PC-9 (cell line): ENCODE data around the gene FOXN4.

Source experiments
- CTCF ChIP-seq: fragments of 200-600 bp; sonication (generic); conservative IDR thresholded peaks from 2 replicates; pipeline ENCODE4 v1.6.1; 2017; ENCODE audit warnings: mixed run types, antibody characterized with exemption, mild to moderate bottlenecking, moderate library complexity
- EZH2 ChIP-seq: fragments of 200-600 bp; sonication (generic); IDR thresholded peaks from 2 replicates; pipeline ENCODE4 v1.8.0; 2017; ENCODE audit warnings: antibody characterized with exemption, low read depth

- TF ChIP-seq CTCF (no peak), EZH2 (no peak)
Observed at GRCh38 chr12:109273354-109273753, 35.7 kb downstream of the FOXN4 start.
